Transverse colon (tissue), 4 donors: ENCODE measurements around the gene ELAPOR2.

Experiments
- CTCF ChIP-seq, 5 experiments: fragments of 200-600 bp in 3 of 5; fragments of 450-650 bp in 2 of 5; sonication (generic) in 3 of 5; IDR thresholded peaks; 1 replicate in 2 of 5; 2 replicates in 3 of 5; pipeline ENCODE4 v1.5.1; 2016 to 2017; ENCODE audit warnings: antibody characterized with exemption in 5 of 5, inconsistent platforms in 3 of 5, mild to moderate bottlenecking in 2 of 5, moderate library complexity in 1 of 5
- POLR2AphosphoS5 ChIP-seq, 3 donors: sonication (generic); formaldehyde crosslinking; IDR thresholded peaks; one replicate each; pipeline ENCODE4 v1.6.1; 2016; ENCODE audit warnings: antibody characterized with exemption in 3 of 3

- TF ChIP-seq CTCF (IDR thresholded peaks at IDR 0.05) (no peak), POLR2AphosphoS5 (IDR thresholded peaks at IDR 0.05) (no peak)
These were observed 45.9 kb upstream of the ELAPOR2 start for GRCh38 chr7:87105401-87105800.
